NCI-H1436 treated with DMSO at 0.1 percent for 48 hours (cell line): ENCODE results near the gene CACNB2.
"Not testable (repeated sequence)": the region's sequence is repeated elsewhere in the genome, so short reads cannot be mapped to it uniquely, and the experiment has no call there.

Source experiments
- DNase-seq: peaks from one replicate; lab custom pipeline; 2025; lab: John Stamatoyannopoulos, UW

Gene CACNB2

GRCh38 chr10:18201877-18202276 is 61.7 kb downstream of the CACNB2 start:
- DNase-seq = no peak

- DNase-seq = no peak
Observed at GRCh38 chr10:18202680-18203460, 62.6 kb downstream of the CACNB2 start.

GRCh38 chr10:18203471-18203870 is 63.2 kb downstream of the CACNB2 start:
- no peak for DNase-seq

GRCh38 chr10:18204039-18204835 is 64.0 kb downstream of the CACNB2 start:
- DNase-seq = no peak

GRCh38 chr10:18205098-18205834 is 65.0 kb downstream of the CACNB2 start:
- no peak for DNase-seq

GRCh38 chr10:18208186-18208585 is 68.0 kb downstream of the CACNB2 start:
- DNase-seq = not testable (repeated sequence)

- no peak for DNase-seq
Observed at GRCh38 chr10:18209241-18209640, 69.0 kb downstream of the CACNB2 start.

- no peak for DNase-seq
Observed at GRCh38 chr10:18210711-18211110, 70.5 kb downstream of the CACNB2 start.

- no peak for DNase-seq
Observed at GRCh38 chr10:18211862-18212261, 71.6 kb downstream of the CACNB2 start.

- no peak for DNase-seq
Observed at GRCh38 chr10:18213271-18213670, 73.0 kb downstream of the CACNB2 start.

GRCh38 chr10:18214691-18215563 is 74.7 kb downstream of the CACNB2 start:
- DNase-seq = no peak

- no peak for DNase-seq
Observed at GRCh38 chr10:18216482-18216881, 76.3 kb downstream of the CACNB2 start.

- no peak for DNase-seq
Observed at GRCh38 chr10:18217577-18217976, 77.4 kb downstream of the CACNB2 start.

GRCh38 chr10:18219146-18219545 is 78.9 kb downstream of the CACNB2 start:
- no peak for DNase-seq

- no peak for DNase-seq
Observed at GRCh38 chr10:18221123-18221522, 80.9 kb downstream of the CACNB2 start.

GRCh38 chr10:18221882-18222281 is 81.7 kb downstream of the CACNB2 start:
- no peak for DNase-seq

GRCh38 chr10:18222866-18223265 is 82.6 kb downstream of the CACNB2 start:
- DNase-seq = no peak

GRCh38 chr10:18223898-18224297 is 83.7 kb downstream of the CACNB2 start:
- no peak for DNase-seq

GRCh38 chr10:18224626-18225445 is 84.6 kb downstream of the CACNB2 start:
- no peak for DNase-seq

GRCh38 chr10:18226336-18226735 is 86.1 kb downstream of the CACNB2 start:
- DNase-seq = no peak

GRCh38 chr10:18229826-18230225 is 89.6 kb downstream of the CACNB2 start:
- no peak for DNase-seq
